Keratinocyte (primary cell): ENCODE results near the gene EML1. TPM values are rescaled to one million over a fixed set of nuclear protein-coding genes. Genes with fewer than 3 reads are reported as not detected.

Experiments
- DNase-seq: peaks from one replicate; pipeline ENCODE4 v3.0.0-alpha.2; 2011; ENCODE audit warnings: low read depth, missing footprints, low spot score
- FAIRE-seq: peaks from 2 replicates; lab custom pipeline; 2011; peaks lifted over from hg19 to GRCh38; lab: Jason Lieb, UNC
- H2AFZ ChIP-seq: 2 replicates; pipeline ENCODE4 v1.6.0; 2012; ENCODE audit warnings: low read length, control low read depth, inconsistent platforms; ENCODE audit not compliant: control insufficient read depth
- H3K27ac ChIP-seq: 2 replicates; pipeline ENCODE4 v1.5.1; 2011; ENCODE audit warnings: low read length; ENCODE audit not compliant: control insufficient read depth, insufficient read depth
- H3K27me3 ChIP-seq: 3 replicates; pipeline ENCODE4 v1.6.0; 2011; ENCODE audit warnings: low read length; ENCODE audit not compliant: control insufficient read depth, insufficient read depth; ENCODE audit errors: extremely low read depth
- H3K36me3 ChIP-seq, 2 experiments: 2 replicates in 1 of 2; 3 replicates in 1 of 2; pipeline ENCODE4 v1.5.1; 2011; ENCODE audit warnings: low read length in 2 of 2, mild to moderate bottlenecking in 1 of 2; ENCODE audit not compliant: control insufficient read depth in 2 of 2, insufficient read depth in 2 of 2; ENCODE audit errors: extremely low read depth in 1 of 2
- H3K4me1 ChIP-seq: 3 replicates; pipeline ENCODE4 v1.5.1; 2011; ENCODE audit warnings: low read length; ENCODE audit not compliant: control insufficient read depth, insufficient read depth; ENCODE audit errors: extremely low read depth
- H3K4me2 ChIP-seq: 3 replicates; pipeline ENCODE4 v1.6.0; 2011; ENCODE audit warnings: low read depth, low read length; ENCODE audit not compliant: control insufficient read depth, insufficient read depth; ENCODE audit errors: extremely low read depth
- H3K4me3 ChIP-seq, 3 experiments: fragments of 200-600 bp in 1 of 3; sonication (generic) in 1 of 3; 2 replicates in 2 of 3; 3 replicates in 1 of 3; pipeline ENCODE4 v1.5.1; 2011 to 2016; ENCODE audit warnings: low read length in 3 of 3, mild to moderate bottlenecking in 3 of 3, control low read depth in 2 of 3, inconsistent platforms in 1 of 3, low read depth in 1 of 3, mixed read lengths in 1 of 3, mixed run types in 1 of 3, moderate library complexity in 1 of 3; ENCODE audit not compliant: control insufficient read depth in 2 of 3, insufficient read depth in 2 of 3; ENCODE audit errors: extremely low read depth in 1 of 3
- H3K79me2 ChIP-seq: 2 replicates; pipeline ENCODE4 v1.6.0; 2012; ENCODE audit warnings: low read length; ENCODE audit not compliant: control insufficient read depth, insufficient read depth
- H3K9ac ChIP-seq: 3 replicates; pipeline ENCODE4 v1.6.0; 2011; ENCODE audit warnings: low read length; ENCODE audit not compliant: control insufficient read depth, insufficient read depth; ENCODE audit errors: extremely low read depth
- H3K9me1 ChIP-seq: 3 replicates; pipeline ENCODE4 v1.6.0; 2011; ENCODE audit warnings: low read length; ENCODE audit not compliant: control insufficient read depth, insufficient read depth; ENCODE audit errors: extremely low read depth
- H3K9me3 ChIP-seq: 2 replicates; pipeline ENCODE4 v1.5.1; 2012; ENCODE audit warnings: low read depth, low read length; ENCODE audit not compliant: control insufficient read depth
- H4K20me1 ChIP-seq: 3 replicates; pipeline ENCODE4 v1.6.0; 2011; ENCODE audit warnings: low read length; ENCODE audit not compliant: control insufficient read depth, insufficient read depth; ENCODE audit errors: extremely low read depth
- EZH2 ChIP-seq: IDR thresholded peaks from one replicate; pipeline ENCODE4 v1.6.1; 2012; ENCODE audit warnings: inconsistent platforms, mild to moderate bottlenecking, low read length, moderate library complexity
- dilution Hi-C: fragments of 300-500 bp; cut with MboI; formaldehyde crosslinking; loops from one replicate; pipeline ENCODE4 v1.7.0; 2020; ENCODE audit warnings: low sequenced_read_pairs; ENCODE audit not compliant: extremely low pct_ligation_motif_present
- polyA plus RNA-seq, 5 experiments: library from polyadenylated mRNA; depleted of rRNA in 3 of 5; stranded (reverse) in 3 of 5; stranded (forward) in 1 of 5; unstranded in 1 of 5; fragments of >200 nt; gene quantifications; 1 replicate in 1 of 5; 2 replicates in 3 of 5; 3 replicates in 1 of 5; pipeline versions ENCODE4 v1.2.1 to v1.2.3, GENCODE V29; 2011 to 2012; ENCODE audit warnings: missing spikeins in 2 of 5, low read depth in 1 of 5, low replicate concordance in 1 of 5
- TF ChIP-seq, protein P1 (sequence below), 3 experiments: IDR thresholded peaks in 1 of 3; conservative IDR thresholded peaks in 1 of 3; optimal IDR thresholded peaks in 1 of 3; 2 replicates in 2 of 3; 3 replicates in 1 of 3; pipeline versions ENCODE3 to v1.5.1; 2011; ENCODE audit warnings: low read length in 3 of 3, mild to moderate bottlenecking in 3 of 3, moderate library complexity in 2 of 3, control low read depth in 1 of 3, inconsistent platforms in 1 of 3; ENCODE audit not compliant: insufficient read depth in 2 of 3; ENCODE audit errors: extremely low read depth in 1 of 3

The EML1 gene
- polyA plus RNA-seq, 1 donor (not counting 4 experiments of a cell fraction or from before 2014, with no cell fraction given) = 0.84 TPM

- TF ChIP-seq, protein P1, sequence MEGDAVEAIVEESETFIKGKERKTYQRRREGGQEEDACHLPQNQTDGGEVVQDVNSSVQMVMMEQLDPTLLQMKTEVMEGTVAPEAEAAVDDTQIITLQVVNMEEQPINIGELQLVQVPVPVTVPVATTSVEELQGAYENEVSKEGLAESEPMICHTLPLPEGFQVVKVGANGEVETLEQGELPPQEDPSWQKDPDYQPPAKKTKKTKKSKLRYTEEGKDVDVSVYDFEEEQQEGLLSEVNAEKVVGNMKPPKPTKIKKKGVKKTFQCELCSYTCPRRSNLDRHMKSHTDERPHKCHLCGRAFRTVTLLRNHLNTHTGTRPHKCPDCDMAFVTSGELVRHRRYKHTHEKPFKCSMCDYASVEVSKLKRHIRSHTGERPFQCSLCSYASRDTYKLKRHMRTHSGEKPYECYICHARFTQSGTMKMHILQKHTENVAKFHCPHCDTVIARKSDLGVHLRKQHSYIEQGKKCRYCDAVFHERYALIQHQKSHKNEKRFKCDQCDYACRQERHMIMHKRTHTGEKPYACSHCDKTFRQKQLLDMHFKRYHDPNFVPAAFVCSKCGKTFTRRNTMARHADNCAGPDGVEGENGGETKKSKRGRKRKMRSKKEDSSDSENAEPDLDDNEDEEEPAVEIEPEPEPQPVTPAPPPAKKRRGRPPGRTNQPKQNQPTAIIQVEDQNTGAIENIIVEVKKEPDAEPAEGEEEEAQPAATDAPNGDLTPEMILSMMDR (optimal IDR thresholded peaks at IDR 0.05 in 1 of 3, IDR thresholded peaks at IDR 0.05 in 1 of 3, conservative IDR thresholded peaks at IDR 0.05 in 1 of 3; ENCODE audit: extremely low read depth in 1 of 3, insufficient read depth in 2 of 3, low read length in 3 of 3) = no peak
- TF ChIP-seq EZH2 = no peak
- Histone ChIP-seq H3K9me1 (no peaks in the 10 kb centered on the region), H3K4me2 (no peak overlapping the region), H3K27me3 (peaks cover 3% of the 10 kb centered on the region), H3K36me3 (no peaks in the 10 kb centered on the region), H3K9ac (no peak overlapping the region), H3K4me1 (no peaks in the 10 kb centered on the region), H4K20me1 (no peaks in the 10 kb centered on the region), H3K9me3 (no peaks in the 10 kb centered on the region), H2AFZ (no peak overlapping the region), H3K79me2 (no peaks in the 10 kb centered on the region), H3K4me3 (no peak overlapping the region), H3K27ac (no peak overlapping the region)
- DNase-seq (no peak), FAIRE-seq (no peak)
- dilution Hi-C loops = no loop called here
Measured at GRCh38 chr14:99961826-99962518, 168.8 kb downstream of the EML1 start.

DNA sequence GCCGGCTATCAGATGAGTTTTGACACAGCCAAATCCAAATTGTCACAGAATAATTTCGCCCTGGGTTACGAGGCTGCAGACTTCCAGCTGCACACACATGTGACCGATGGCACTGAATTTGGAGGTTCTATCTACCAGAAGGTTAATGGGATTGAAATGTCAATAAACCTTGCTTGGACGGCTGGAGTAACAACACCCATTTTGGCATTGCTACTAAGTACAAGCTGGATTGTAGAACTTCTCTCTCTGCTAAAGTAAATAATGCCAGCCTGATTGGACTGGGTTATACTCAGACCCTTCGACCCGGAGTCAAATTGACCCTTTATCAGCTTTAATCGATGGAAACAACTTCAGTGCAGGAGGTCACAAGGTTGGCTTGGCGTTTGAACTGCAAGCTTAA, 171.8 kb downstream of the EML1 start:
- Histone ChIP-seq H2AFZ (no peak overlapping the region), H3K4me3 (no peak overlapping the region), H3K36me3 (no peaks in the 10 kb centered on the region), H3K79me2 (no peaks in the 10 kb centered on the region), H3K27me3 (peaks cover 11% of the 10 kb centered on the region), H3K9ac (no peak overlapping the region), H4K20me1 (no peaks in the 10 kb centered on the region), H3K4me2 (no peak overlapping the region), H3K9me3 (no peaks in the 10 kb centered on the region), H3K9me1 (no peaks in the 10 kb centered on the region), H3K4me1 (no peaks in the 10 kb centered on the region), H3K27ac (no peak overlapping the region)
- TF ChIP-seq EZH2 = no peak
- TF ChIP-seq, protein P1 (optimal IDR thresholded peaks at IDR 0.05 in 1 of 3, IDR thresholded peaks at IDR 0.05 in 1 of 3, conservative IDR thresholded peaks at IDR 0.05 in 1 of 3; ENCODE audit: extremely low read depth in 1 of 3, insufficient read depth in 2 of 3, low read length in 3 of 3) = no peak
- dilution Hi-C loops = no loop called here
- no peak for DNase-seq
- FAIRE-seq = no peak
